Fibroblast of skin of scalp (primary cell): ENCODE measurements around the gene FCGR2B.
A peak's percentile ranks its signal among the peaks of the same experiment; 100 is the strongest.
"Not testable (repeated sequence)": the region's sequence is repeated elsewhere in the genome, so short reads cannot be mapped to it uniquely, and the experiment has no call there.

ENCODE experiments used
- DNase-seq: peaks from one replicate; pipeline ENCODE4 v3.0.0-alpha.2; 2013

Gene FCGR2B

DNA sequence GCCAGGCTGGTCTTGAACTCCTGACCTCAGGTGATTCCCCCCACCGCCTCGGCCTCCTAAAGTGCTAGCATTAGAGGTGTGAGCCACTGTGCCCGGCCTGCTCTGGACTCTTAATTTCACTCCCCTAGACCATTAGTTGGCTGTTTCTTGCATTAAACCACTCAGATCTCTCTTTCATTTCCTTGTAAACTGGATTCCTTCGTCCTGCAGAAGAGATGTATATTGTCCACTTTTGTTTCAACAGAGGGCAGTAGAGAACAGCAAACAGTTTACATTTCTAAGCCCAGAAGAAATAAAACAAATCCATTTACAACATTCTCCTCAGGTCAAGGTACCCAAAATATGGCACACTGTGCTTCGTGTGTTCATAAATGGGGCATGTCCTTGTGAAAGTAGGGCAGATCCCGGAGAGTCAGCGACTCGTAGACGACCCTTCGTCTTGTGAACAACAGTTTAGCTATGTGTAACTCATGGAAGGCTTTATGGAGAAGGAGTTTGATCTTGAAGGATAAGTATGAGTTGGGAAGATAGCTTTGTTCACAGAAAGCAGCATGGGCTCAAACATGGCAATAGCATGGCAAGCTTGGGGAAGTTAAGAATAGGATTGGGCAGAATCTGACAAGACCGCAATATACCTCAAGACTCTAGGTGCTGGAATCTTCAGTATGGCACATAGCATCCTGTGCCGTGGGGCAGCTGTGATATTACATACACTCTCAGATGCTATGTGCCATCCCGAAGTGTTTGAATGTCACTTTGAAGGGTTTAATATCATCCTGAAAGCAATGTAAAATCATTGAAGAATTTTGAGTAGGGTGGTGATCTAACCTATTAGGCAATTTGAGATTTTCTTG is 15.2 kb upstream of the FCGR2B start:
- DNase-seq = peak; percentile 49

DNA sequence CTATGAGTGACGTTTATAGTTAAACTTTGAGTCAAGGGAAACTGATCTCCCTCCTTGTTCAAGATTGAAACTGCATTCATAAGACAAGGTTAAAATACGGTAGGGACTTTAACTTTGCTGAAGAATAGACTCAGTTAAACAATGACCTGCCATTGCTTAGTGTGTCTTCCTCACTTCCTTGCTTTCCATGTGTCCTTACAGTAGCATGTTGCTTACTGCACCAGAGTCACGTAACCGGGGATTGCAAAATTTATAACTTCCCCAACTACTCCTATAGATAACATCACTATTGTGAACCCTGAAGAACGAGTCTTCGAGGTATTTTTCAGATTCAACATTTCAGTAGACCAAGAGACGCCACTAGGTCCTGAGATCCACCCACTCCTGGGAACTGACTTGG is 9.4 kb upstream of the FCGR2B start:
- not testable (repeated sequence) for DNase-seq

DNA sequence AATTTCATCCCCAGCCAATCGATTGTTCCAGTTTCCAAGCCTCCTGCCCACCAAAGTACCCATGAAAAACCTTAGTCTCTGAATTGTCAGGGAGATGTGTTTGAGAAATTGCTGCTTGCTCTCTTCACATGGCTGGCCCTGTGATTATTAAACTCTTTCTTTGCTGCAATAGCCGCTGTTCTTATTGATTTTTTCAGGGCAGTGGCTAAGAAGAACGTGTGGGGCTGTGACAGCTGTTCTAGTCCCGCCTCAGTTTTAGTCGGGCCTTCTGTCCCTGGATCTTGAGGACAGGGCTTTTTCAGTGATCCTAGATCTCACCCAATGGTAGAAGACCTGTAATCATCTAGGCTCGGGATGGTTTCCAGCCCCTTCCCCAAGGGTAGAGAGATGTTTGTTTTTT is 9.0 kb upstream of the FCGR2B start:
- not testable (repeated sequence) for DNase-seq

DNA sequence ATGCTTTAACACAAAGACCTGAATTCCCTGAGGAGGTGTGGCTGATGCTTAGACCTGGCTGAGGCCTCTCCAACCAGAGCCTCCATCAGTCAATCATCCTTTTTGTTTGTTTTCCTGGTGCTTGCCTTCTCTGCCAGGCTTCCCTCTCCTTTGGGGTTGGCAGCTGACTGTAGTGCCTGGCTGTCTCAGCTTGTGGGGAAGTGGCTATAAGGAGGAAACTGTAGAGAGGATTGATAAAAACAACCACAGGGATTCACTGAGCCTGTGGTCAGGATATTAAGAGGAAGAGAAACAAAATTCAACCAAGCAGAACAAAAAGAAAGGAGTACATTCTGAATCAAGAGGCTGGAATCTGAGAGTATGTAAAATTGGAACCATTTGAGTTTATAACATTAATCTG is 4.4 kb upstream of the FCGR2B start:
- DNase-seq = not testable (repeated sequence)

DNA sequence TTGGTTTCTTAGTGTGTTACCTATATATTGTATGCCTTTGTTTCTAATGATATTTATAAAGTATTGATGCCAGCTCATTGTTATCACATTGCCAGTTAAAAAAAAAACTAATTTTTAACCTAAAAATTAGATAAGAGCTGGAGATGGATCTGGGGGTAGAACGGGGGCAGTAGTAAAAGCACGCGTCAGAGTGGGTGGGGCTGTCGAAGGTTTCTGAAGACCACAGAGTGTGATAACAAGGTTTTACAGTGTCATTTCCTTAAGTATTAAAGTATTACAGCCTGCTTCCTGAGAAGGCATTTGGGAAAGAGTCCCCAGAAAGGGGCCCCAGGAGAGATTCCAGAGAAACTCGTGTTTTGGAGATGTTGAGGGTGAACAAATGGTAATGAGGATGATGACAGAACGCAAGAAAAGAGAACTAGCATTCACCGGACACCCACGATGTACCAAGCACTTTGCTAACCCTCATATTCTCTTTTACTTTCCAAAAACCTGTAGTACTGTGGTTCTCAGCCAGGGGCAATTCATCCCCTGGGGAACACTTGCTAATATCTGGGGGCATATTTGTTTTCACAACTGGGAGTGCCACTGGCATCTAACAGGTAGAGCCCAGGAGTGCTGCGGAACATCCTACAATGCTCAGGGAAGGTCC is 1.2 kb upstream of the FCGR2B start:
- not testable (repeated sequence) for DNase-seq

DNA sequence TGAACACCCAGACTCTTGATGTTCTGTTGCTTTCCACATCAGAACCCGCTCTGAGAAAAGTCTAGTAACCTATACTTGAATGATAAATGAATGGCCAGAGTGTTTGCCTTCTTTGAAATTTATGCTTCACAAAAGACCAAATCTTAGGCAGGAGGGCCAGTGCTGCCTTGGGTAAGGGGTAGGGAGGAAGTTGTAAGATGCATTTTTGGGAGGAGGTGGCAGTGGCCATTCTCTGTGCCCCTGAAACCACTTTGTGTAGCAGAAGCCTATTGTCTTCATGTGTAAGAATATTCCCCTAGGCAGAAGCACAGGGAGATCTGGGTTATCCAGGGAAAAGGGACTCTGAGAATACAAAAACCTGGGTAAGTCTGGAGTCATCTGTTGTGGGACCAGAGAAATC is 626 bp downstream of the FCGR2B start:
- DNase-seq = not testable (repeated sequence)

DNA sequence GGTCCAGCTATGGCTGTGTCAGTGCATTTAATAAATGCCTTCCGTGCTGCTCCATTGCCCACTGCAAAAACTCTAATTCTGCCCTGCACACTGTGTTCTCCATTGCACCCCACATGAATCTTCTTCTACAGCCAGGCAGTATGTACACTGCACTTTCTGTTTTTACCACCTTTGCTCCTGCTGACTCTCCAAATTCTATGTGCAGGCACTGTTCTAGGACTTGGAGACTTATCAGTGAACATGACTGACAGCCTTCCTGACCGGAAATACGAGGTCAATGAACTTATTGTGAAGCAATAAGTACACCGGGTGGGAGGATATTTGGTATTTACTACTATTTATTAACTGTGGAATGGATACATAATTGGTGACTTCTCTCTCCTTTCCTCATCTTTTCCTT is 1.7 kb downstream of the FCGR2B start:
- DNase-seq = not testable (repeated sequence)

DNA sequence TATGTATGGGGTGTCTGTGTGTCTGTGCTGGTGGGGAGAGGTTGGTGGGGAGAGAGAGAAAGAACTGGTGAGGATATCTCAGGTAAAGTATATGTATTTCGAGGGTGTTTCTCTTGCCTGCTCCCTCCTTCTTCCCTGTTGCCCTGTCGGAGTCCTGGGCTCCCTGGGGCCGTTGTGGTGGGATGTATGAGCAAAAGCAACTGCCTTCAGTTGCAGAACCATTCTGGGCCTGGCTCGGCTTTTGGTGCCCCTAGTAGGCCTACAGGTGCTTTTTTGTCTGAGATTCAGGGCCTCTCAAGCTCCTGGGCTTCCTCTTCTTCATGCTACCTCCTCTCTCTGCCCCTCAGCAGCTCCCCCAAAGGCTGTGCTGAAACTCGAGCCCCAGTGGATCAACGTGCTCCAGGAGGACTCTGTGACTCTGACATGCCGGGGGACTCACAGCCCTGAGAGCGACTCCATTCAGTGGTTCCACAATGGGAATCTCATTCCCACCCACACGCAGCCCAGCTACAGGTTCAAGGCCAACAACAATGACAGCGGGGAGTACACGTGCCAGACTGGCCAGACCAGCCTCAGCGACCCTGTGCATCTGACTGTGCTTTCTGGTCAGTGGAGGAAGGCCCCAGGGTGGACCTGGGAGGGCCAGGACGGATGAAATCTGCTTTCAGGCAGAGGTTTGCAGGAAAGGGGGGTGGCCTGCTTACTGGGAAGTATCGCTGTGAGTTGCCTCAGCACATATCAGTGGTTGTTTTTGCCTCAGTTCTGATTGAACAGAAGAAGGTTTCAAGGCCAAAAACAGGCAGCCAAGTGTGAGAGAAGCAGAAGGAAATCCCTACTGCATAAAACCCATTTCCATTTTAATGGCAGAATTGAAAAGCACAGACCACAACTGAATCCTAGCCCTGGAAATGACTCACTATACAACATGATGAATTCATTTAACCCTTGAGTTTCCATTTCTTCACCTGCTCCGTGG is 8.4 kb downstream of the FCGR2B start:
- DNase-seq = not testable (repeated sequence)

DNA sequence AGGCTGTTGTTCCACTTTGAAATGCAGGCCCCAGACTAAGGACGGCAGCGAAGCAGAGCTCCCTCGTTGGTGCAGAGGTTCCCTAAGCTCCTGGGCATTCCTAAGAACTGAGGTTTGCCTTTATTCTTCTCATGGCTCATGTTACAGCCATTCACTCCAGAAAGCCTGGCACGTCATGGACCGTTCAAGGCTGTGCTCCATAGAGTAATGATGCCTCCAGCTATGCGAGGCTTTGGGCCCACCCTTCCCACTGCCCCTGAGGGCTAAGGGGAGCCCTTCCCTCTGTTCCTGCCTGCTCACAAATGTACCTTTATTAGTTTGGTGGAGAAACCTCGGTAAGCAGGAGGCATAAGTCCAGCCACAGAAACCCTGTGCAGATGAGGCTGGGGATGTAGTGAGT is 10.5 kb downstream of the FCGR2B start:
- not testable (repeated sequence) for DNase-seq

DNA sequence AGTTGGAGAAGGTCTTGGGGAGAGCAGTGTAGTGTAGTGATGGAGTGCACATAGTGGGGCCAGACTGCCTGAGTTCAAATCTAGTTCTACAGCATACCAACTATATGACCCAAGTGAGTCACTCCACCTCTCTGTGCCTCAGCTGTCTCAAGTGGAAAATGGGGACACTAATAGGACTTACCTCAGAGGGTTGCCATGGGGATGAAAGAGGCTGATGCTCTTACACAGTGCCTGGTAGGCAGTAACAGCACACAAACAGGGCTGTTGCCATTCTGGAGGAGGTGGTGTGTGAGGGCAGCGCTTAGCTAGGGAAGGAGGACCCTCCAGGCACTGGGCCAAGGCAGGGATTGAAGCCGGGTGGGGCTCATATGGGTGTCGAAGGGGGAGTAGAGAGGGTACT is 11.5 kb downstream of the FCGR2B start:
- not testable (repeated sequence) for DNase-seq

DNA sequence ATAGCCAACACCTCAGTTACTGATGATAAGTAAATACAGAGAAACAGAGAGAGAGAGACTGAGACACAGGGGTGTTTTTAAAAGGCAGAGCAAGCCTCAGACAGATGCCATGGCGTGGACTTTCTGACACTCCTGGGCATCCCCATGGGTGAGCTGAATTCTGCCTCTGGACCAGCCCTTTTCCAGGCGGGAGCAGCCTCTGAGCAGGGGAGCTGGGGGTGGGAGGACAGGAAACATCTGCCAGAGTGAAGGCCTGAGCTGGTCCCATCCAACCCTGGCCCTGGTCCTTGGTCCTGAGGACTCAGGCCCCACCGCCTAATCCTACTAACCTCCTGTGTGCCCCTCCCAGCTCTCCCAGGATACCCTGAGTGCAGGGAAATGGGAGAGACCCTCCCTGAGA is 12.0 kb downstream of the FCGR2B start:
- DNase-seq = not testable (repeated sequence)

DNA sequence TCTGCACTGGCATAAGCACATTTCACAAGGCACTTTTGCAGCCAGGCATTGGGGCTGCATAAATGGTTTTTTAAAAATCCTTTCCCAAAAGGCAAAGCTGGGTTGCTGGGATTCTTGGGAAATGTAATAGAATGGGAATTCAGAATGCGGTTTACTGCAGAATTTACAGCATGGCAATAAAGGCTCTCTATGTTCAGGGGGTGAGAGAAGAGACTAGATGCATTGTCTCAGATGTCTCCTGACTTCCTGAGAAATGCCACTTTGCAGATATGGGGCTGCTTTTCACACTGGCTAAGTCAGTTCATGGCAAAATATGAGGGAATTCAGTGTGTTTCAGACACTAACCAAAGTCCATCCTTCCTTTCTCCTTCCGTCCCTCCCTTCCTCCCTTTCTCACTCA is 13.5 kb downstream of the FCGR2B start:
- no peak for DNase-seq

DNA sequence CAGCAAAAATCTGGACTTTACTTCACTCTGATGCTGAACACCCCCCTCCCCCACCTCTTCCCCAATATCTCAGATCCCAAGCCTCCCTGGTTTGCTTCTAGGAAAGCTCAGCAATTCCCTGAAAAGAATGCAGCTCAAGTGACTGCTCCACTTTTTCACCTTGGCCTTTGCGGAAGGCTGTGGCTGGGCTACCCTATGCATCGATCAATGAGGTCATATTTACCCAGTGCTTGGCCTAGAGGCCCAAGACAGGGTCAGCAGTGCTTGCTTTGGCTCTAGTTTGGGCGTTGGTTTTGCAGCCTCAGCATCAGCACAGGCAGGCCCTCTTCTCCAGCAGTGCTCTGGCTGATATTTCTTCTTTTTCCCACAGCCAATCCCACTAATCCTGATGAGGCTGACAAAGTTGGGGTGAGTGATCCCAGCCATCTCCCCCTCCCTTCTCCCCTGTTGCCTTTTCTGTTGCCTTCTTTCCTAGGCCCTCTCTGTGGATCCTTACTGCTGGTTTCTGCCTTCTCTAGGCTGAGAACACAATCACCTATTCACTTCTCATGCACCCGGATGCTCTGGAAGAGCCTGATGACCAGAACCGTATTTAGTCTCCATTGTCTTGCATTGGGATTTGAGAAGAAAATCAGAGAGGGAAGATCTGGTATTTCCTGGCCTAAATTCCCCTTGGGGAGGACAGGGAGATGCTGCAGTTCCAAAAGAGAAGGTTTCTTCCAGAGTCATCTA is 14.2 kb downstream of the FCGR2B start:
- no peak for DNase-seq

DNA sequence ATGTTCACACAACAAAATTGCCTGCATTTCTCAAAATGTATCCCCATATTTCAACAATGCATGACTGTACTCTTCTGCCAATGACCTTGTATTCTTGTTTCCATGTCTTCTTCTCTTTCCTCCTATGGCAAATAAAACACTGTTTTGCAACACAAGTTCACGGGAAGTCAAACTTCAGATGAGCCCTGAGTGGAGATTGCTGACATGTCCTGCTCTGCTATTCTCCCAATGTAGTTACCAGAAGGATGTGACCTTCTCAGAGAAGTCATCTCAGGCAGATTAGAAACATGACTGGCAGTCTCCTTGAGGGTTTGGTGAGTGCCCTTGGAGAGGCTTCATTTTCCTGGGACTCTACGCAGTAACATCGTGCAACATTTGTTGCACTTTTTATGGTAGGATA is 15.6 kb downstream of the FCGR2B start:
- DNase-seq = no peak

DNA sequence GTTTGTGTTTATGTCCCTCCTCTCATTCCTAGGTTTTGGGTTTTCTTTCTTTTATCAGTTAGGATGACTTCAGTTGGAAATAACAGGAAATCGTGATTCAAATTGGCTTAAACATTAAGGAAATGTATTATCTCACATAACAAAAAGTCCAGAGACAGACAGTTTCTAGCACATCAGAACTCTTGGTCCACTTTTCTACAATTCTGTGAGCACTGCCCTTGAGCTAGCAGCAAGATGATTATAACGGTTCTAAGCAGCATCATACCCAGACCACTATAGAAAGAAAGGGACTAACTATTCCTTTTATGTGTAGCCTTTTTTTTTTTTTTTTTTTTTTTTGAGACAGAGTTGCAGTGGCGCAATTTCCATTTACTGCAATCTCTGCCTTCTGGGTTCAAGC is 18.9 kb downstream of the FCGR2B start:
- DNase-seq = no peak

DNA sequence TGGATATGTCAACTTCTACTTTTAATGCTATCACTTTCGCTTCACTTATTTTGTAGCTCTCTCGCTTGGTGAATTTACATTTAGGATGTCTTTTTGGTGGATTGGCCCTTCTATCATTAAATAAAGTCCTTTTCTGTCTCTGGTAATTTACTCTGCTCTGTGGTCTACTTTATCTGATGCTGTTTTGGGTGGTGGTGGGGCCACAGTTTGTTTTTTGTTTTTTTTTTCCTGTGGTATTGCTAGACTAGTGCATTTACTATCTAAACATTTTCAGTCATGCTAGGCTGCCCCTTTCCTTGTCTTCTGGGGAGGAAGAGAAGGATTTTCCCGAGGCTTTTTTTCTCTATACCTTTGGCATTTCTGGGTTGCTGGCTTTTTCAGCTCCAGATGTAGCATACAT is 26.0 kb downstream of the FCGR2B start:
- DNase-seq = no peak

DNA sequence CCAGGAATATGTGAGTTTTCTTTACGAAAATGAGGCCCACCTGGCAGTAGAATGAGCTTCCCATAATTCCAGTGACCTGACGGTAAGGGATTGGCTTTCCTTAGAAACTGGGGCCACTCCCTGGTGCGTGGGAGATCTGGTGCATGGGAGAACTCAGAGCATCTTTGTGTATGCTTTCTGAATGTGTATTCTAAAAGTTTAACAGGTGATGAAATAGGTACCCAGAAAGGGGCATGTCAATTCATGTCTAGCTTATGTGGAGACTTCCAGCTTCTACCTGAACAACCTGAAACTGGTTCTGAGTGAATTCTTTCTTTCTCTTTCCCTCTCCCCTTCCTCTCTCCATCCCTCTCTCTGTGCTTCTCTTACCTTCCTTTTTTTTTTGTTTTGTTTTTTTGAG is 28.9 kb downstream of the FCGR2B start:
- DNase-seq = no peak

DNA sequence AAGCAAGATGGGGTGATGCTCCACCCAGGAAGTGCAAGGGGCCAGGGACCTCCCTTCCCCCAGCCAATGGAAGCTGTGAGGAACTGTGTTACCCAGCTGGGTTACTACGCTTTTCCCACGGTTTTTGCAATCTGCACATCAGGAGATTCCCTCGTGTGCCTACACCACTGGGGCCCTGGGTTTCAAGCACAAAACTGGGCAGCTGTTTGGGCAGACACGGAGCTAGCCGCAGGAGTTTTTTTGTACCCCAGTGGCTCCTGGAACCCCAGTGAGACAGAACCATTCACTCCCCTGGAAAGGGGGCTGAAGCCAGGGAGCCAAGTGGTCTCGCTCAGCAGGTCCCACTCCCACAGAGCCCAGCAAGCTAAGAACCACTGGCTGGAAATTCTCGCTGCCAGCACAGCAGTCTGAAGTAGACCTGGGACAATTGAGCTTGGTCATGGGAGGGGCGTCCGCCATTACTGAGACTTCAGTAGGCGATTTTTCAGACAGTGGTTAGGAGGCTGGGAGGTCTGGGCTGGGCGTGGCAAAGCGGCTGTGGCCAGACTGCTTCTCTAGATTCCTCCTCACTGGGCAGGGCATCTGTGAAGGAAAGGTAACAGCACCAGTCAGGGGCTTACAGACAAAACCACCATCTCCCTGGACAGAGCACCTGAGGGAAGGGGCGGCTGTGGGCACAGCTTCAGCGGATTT is 30.2 kb downstream of the FCGR2B start:
- DNase-seq = not testable (repeated sequence)

DNA sequence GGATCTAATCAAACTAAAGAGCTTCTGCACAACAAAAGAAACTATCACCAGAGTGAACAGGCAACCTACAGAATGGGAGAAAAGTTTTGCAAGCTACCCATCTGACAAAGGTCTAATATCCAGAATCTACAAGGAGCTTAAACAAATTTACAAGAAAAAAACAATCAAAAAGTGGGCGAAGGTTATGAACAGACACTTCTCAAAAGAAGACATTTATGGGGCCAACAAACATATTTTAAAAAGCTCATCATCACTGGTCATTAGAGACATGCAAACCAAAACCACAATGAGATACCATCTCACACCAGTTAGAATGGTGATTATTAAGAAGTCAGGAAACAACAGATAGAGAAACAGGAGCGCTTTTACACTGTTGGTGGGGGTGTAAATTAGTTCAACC is 35.4 kb downstream of the FCGR2B start:
- not testable (repeated sequence) for DNase-seq

DNA sequence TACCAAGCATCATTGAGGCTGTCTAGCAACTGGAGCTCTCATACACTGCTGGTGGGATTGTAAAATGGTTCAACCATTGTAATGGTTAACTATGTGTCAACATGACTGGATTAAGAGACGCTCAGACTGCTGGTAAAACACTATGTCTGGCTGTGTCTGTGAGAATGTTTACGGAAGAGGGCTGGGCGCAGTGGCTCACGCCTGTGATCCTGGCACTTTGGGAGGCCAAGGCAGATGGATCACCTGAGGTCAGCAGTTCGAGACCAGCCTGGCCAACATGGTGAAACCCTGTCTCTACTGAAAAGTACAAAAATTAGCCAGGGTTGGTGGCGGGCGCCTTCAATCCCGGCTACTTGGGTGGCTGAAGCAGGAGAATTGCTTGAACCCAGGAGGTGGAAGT is 39.3 kb downstream of the FCGR2B start:
- no peak for DNase-seq

DNA sequence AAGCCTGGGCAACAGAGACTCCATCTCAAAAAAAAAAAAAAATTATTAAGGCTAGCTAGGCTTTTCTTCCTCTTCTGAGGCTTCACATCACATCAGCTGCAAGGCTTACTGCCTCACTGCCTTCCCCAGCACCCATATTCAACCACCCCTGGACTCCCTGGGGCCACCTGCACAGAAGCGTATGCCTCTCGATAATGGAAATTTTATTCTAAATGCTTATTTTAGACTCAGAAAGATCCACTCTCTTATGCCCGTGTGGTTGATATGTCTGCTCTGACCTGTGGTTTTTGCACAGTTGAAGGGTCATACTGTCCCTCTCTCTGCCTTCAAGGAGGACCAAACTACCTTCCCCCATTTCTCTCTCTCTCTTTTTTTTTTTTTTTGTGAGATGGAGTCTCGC is 42.6 kb downstream of the FCGR2B start:
- DNase-seq = no peak

DNA sequence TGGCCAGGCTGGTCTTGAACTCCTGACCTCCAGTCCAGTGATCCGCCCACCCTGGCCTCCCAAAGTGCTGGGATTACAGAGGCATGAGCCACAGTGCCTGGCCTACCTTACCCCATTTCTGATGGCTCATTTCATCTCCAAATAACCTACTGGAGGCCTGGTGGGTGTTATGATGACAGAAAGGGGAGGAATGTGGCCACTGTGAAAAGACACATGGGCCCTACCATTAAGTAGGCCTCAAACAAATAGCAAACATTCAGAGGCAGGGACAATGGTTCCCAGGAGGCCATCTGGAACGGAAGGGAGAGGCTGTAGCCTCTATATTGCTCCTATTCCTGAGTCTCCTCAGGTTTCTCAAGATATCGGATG is 43.2 kb downstream of the FCGR2B start:
- DNase-seq = peak; percentile 90
